HepG2 (cell line): ENCODE measurements around the gene STAT5A. TPM values are rescaled to one million over a fixed set of nuclear protein-coding genes. Genes with fewer than 3 reads are reported as not detected.

Experiments used
- ATAC-seq: fragments of 200-7000 bp; cut with Tn5 transposase; 3 replicates; pipeline ENCODE4 v1.9.1; 2020; ENCODE audit warnings: mild to moderate bottlenecking, moderate library complexity
- BruUV-seq: library from RNA; stranded (reverse); fragments of 400-500 nt; replicated peaks from 2 replicates; lab custom pipeline; 2021; lab: Mats Ljungman, UMichigan
- CTCF ChIA-PET: fragments of 300-600 bp; formaldehyde crosslinking; extraction: SDS; loops from one replicate; lab custom pipeline; 2021; ENCODE audit warnings: low total read pairs, inconsistent platforms, low intra/inter-chr PET ratio; lab: Yijun Ruan, JAX
- POLR2A ChIA-PET: fragments of 350-600 bp; sonication (Branson Sonifier 250); formaldehyde crosslinking; loops from one replicate; lab custom pipeline; 2020; ENCODE audit warnings: antibody characterized with exemption, inconsistent platforms; lab: Yijun Ruan, JAX
- DNase-seq: peaks from one replicate; pipeline ENCODE4 v3.0.0-alpha.2; 2015; ENCODE audit warnings: low spot score
- FAIRE-seq: peaks from 3 replicates; lab custom pipeline; 2011; peaks lifted over from hg19 to GRCh38; lab: Jason Lieb, UNC
- H2AFZ ChIP-seq: one replicate; pipeline ENCODE4 v1.6.1; 2011; ENCODE audit warnings: low read length, inconsistent platforms
- H3K27ac ChIP-seq: fragments of 300-600 bp; 3 replicates; pipeline ENCODE4 v1.8.0; 2011; ENCODE audit warnings: mixed run types, mild to moderate bottlenecking, mixed read lengths, low read length, inconsistent platforms; ENCODE audit not compliant: insufficient read depth; ENCODE audit errors: extremely low read length
- H3K27me3 ChIP-seq, 2 experiments: fragments of 200-600 bp in 1 of 2; 2 replicates in 1 of 2; 3 replicates in 1 of 2; pipeline versions ENCODE4 v1.6.0 to v1.8.0; 2011; ENCODE audit warnings: low read length in 2 of 2, mild to moderate bottlenecking in 2 of 2, moderate library complexity in 2 of 2, inconsistent platforms in 1 of 2; ENCODE audit not compliant: insufficient read depth in 2 of 2, control insufficient read depth in 1 of 2
- H3K36me3 ChIP-seq, 2 experiments: fragments of 200-600 bp in 1 of 2; replicated peaks in 1 of 2; 2 replicates in 1 of 2; 3 replicates in 1 of 2; pipeline versions ENCODE4 v1.5.1 to v1.8.0; 2011; ENCODE audit warnings: low read length in 2 of 2, inconsistent platforms in 1 of 2; ENCODE audit not compliant: insufficient read depth in 2 of 2, control insufficient read depth in 1 of 2
- H3K4me1 ChIP-seq: 2 replicates; pipeline ENCODE4 v1.5.1; 2012; ENCODE audit warnings: low read length, inconsistent platforms; ENCODE audit not compliant: insufficient read depth
- H3K4me2 ChIP-seq: 2 replicates; pipeline ENCODE4 v1.6.0; 2011; ENCODE audit warnings: low read depth, low read length, inconsistent platforms
- H3K4me3 ChIP-seq, 3 experiments: fragments of 200-600 bp in 1 of 3; sonication (generic), shearing (Covaris generic) in 1 of 3; replicated peaks in 1 of 3; 2 replicates each; pipeline ENCODE4 v1.5.1; 2011 to 2016; ENCODE audit warnings: low read length in 3 of 3, inconsistent platforms in 2 of 3, low read depth in 2 of 3, mild to moderate bottlenecking in 2 of 3, control low read depth in 1 of 3, mixed read lengths in 1 of 3; ENCODE audit not compliant: insufficient read depth in 1 of 3
- H3K79me2 ChIP-seq: one replicate; pipeline ENCODE4 v1.6.1; 2011; ENCODE audit warnings: low read length, inconsistent platforms; ENCODE audit not compliant: insufficient read depth
- H3K9ac ChIP-seq: 2 replicates; pipeline ENCODE4 v1.6.0; 2011; ENCODE audit warnings: mild to moderate bottlenecking, low read depth, low read length, inconsistent platforms; ENCODE audit not compliant: insufficient read depth
- H3K9me3 ChIP-seq: 2 replicates; pipeline ENCODE4 v1.5.1; 2012; ENCODE audit warnings: mild to moderate bottlenecking, low read length
- H4K20me1 ChIP-seq: 2 replicates; pipeline ENCODE4 v1.6.0; 2011; ENCODE audit warnings: inconsistent platforms, mild to moderate bottlenecking, low read length, moderate library complexity; ENCODE audit not compliant: insufficient read depth
- EED ChIP-seq: sonication (generic); formaldehyde crosslinking; IDR thresholded peaks from 2 replicates; pipeline ENCODE4 v1.5.0; 2020; ENCODE audit warnings: mild to moderate bottlenecking, missing genetic modification reagents
- ETV5 ChIP-seq: IDR thresholded peaks from 2 replicates; pipeline ENCODE4 v1.6.1; 2018; ENCODE audit warnings: missing biosample characterization, missing genetic modification reagents, inconsistent platforms, borderline replicate concordance
- RXRA ChIP-seq: sonication (generic); formaldehyde crosslinking; IDR thresholded peaks from 2 replicates; pipeline ENCODE4 v1.5.1; 2020; ENCODE audit warnings: missing genetic modification reagents
- SMARCC2 ChIP-seq: fragments of 450-650 bp; IDR thresholded peaks from 2 replicates; pipeline ENCODE4 v1.6.1; 2017; ENCODE audit warnings: antibody characterized with exemption, mild to moderate bottlenecking
- ZNF124 ChIP-seq: sonication (generic); formaldehyde crosslinking; IDR thresholded peaks from 2 replicates; pipeline ENCODE4 v1.4.0; 2020; ENCODE audit warnings: missing genetic modification reagents
- ZNF136 ChIP-seq: sonication (generic); formaldehyde crosslinking; IDR thresholded peaks from 2 replicates; pipeline ENCODE4 v1.8.1; 2022; ENCODE audit warnings: low read depth, mild to moderate bottlenecking, moderate library complexity, missing genetic modification reagents
- ZNF335 ChIP-seq: sonication (generic); formaldehyde crosslinking; IDR thresholded peaks from 2 replicates; pipeline ENCODE4 v1.4.0; 2020; ENCODE audit warnings: missing genetic modification reagents
- ZNF441 ChIP-seq: sonication (generic); formaldehyde crosslinking; IDR thresholded peaks from 2 replicates; pipeline ENCODE4 v1.7.0; 2021; ENCODE audit warnings: missing genetic modification reagents, borderline replicate concordance
- WGBS: methylation state at CpG from one replicate; pipeline ENCODE4 v1.1.6; 2017; ENCODE audit warnings: low lambda C conversion rate; 5-methylcytosine and 5-hydroxymethylcytosine counted together
- in situ Hi-C: cut with HindIII; loops from 2 replicates; pipeline ENCODE4 v1.10.0; 2017; ENCODE audit warnings: low pct_unique_long_range_greater_than_20kb; ENCODE audit not compliant: extremely low pct_ligation_motif_present
- intact Hi-C: fragments of 100-400 bp; cut with micrococcal nuclease; formaldehyde crosslinking; loops from one replicate; pipeline ENCODE4 v1.10.0; 2022; ENCODE audit not compliant: unreplicated experiment
- polyA plus RNA-seq, 8 experiments: library from polyadenylated mRNA; depleted of rRNA in 3 of 8; stranded (reverse) in 7 of 8; unstranded in 1 of 8; fragments of >200 nt; fragmentation: Illumina TruSeq in 4 of 8; extraction: Trizol in 4 of 8; gene quantifications; 2 replicates each; pipeline versions ENCODE4 v1.2.1 to v1.2.3, GENCODE V29; 2011 to 2016; ENCODE audit warnings: low read depth in 4 of 8, missing spikeins in 1 of 8, mixed read lengths in 1 of 8; ENCODE audit not compliant: insufficient read depth in 1 of 8
- total RNA-seq, 5 experiments: library from RNA; depleted of rRNA; stranded (reverse); fragments of >200 nt; fragmentation: Illumina TruSeq; extraction: Trizol; gene quantifications; 2 replicates each; pipeline ENCODE4 v1.2.3, GENCODE V29; 2016; ENCODE audit warnings: low read depth in 1 of 5
- TF ChIP-seq, protein P1 (sequence below): sonication (generic); formaldehyde crosslinking; IDR thresholded peaks from 2 replicates; pipeline ENCODE4 v1.4.0; 2020; ENCODE audit warnings: mild to moderate bottlenecking, missing genetic modification reagents
- TF ChIP-seq, protein P2 (sequence below): sonication (generic); formaldehyde crosslinking; IDR thresholded peaks from 2 replicates; pipeline ENCODE4 v1.8.0; 2022; ENCODE audit warnings: missing genetic modification reagents, mild to moderate bottlenecking, moderate library complexity, borderline replicate concordance
- TF ChIP-seq, protein P3 (sequence below): sonication (generic); formaldehyde crosslinking; IDR thresholded peaks from 2 replicates; pipeline ENCODE4 v1.4.0; 2020; ENCODE audit warnings: missing genetic modification reagents, borderline replicate concordance

Gene STAT5A
- total and polyA plus RNA-seq, 2 of the 13 experiments (the other 11 are each of a cell fraction or from before 2014, with no cell fraction given), result 1.4 to 4.1 TPM

DNA sequence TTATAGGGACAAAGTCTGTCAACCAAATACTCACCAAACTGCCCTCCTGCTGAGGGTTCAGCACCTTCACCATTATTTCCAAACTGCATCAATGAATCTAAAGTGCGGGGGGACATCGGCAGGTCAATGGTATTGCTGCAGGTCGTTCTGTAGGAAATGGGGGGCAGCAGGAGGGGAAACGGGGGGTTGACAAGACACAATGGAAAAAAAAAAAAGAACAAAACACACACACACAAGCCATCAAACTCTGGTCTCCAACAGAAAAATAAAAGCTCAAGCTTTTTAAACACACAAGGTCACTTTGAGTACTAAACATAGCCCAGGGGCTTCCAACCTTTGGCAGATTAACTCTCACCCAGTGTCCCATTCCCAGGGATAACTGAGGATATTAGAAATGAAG, 28.5 kb downstream of the STAT5A start:
- H3K9ac ChIP-seq, result no peak overlapping the region
- ChIA-PET CTCF (no interaction called here), POLR2A (no interaction called here)
- H3K4me3 ChIP-seq, result no peak overlapping the region
- TF ChIP-seq, protein P1, sequence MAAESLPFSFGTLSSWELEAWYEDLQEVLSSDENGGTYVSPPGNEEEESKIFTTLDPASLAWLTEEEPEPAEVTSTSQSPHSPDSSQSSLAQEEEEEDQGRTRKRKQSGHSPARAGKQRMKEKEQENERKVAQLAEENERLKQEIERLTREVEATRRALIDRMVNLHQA (CRISPR knock-in tag), result no peak
- TF ChIP-seq EED (CRISPR knock-in tag) (no peak), ZNF441 (CRISPR knock-in tag) (no peak), ZNF136 (CRISPR knock-in tag) (no peak), RXRA (CRISPR knock-in tag) (no peak), ETV5 (CRISPR knock-in tag) (no peak), ZNF335 (CRISPR knock-in tag) (no peak), SMARCC2 (no peak), ZNF124 (CRISPR knock-in tag) (no peak)
- TF ChIP-seq, protein P2, sequence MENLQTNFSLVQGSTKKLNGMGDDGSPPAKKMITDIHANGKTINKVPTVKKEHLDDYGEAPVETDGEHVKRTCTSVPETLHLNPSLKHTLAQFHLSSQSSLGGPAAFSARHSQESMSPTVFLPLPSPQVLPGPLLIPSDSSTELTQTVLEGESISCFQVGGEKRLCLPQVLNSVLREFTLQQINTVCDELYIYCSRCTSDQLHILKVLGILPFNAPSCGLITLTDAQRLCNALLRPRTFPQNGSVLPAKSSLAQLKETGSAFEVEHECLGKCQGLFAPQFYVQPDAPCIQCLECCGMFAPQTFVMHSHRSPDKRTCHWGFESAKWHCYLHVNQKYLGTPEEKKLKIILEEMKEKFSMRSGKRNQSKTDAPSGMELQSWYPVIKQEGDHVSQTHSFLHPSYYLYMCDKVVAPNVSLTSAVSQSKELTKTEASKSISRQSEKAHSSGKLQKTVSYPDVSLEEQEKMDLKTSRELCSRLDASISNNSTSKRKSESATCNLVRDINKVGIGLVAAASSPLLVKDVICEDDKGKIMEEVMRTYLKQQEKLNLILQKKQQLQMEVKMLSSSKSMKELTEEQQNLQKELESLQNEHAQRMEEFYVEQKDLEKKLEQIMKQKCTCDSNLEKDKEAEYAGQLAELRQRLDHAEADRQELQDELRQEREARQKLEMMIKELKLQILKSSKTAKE (CRISPR knock-in tag), result no peak
- TF ChIP-seq, protein P3, sequence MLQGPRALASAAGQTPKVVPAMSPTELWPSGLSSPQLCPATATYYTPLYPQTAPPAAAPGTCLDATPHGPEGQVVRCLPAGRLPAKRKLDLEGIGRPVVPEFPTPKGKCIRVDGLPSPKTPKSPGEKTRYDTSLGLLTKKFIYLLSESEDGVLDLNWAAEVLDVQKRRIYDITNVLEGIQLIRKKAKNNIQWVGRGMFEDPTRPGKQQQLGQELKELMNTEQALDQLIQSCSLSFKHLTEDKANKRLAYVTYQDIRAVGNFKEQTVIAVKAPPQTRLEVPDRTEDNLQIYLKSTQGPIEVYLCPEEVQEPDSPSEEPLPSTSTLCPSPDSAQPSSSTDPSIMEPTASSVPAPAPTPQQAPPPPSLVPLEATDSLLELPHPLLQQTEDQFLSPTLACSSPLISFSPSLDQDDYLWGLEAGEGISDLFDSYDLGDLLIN, result no peak
- no peaks in the 10 kb centered on the region for H3K27me3 ChIP-seq
- peaks cover 61% of the 10 kb centered on the region for H3K4me1 ChIP-seq
- H3K4me2 ChIP-seq, result no peak overlapping the region
- no TSS peak for BruUV-seq
- no peaks in the 10 kb centered on the region for H3K9me3 ChIP-seq
- DNase-seq (no peak), ATAC-seq (no peak), FAIRE-seq (no peak)
- H3K79me2 ChIP-seq, result no peaks in the 10 kb centered on the region
- intact Hi-C loops, result no loop called here
- H3K36me3 ChIP-seq, result peaks cover 10 to 45% of the 10 kb centered on the region in 2 experiments
- in situ Hi-C loops, result no loop called here
- H4K20me1 ChIP-seq, result no peaks in the 10 kb centered on the region
- peak overlapping the region; percentile 6 for H3K27ac ChIP-seq
- WGBS, result 99% methylated on average over 4 of the region's 4 CpGs
- H2AFZ ChIP-seq, result no peak overlapping the region
